ENCODE data around the gene LLCFC1. TPM values are rescaled to one million over a fixed set of nuclear protein-coding genes. Genes with fewer than 3 reads are reported as not detected.

The LLCFC1 gene
- total RNA-seq, 1 experiment from 2014 or later, result not detected

- CTCF ChIA-PET, result no interaction called here
- intact Hi-C loops (cut with micrococcal nuclease), result no loop called here
- ATAC-seq, result no peak
These were observed 12.1 kb upstream of the LLCFC1 start for GRCh38 chr7:142927085-142927745.

GRCh38 chr7:142927949-142928348, 11.3 kb upstream of the LLCFC1 start:
- ChIA-PET CTCF (no interaction called here), POLR2A (ENCODE audit: unreplicated experiment) (no interaction called here)
- TF ChIP-seq EZH2phosphoT487 (IDR thresholded peaks at IDR 0.05; ENCODE audit: borderline replicate concordance, low read length) (no peak), EZH2 (IDR thresholded peaks at IDR 0.05; ENCODE audit: low read length, unreplicated experiment) (no peak), CTCF (conservative IDR thresholded peaks at IDR 0.05; ENCODE audit: low read depth, low read length) (no peak)
- Histone ChIP-seq H3K4me1 (ENCODE audit: insufficient read depth, low read length) (no peaks in the 10 kb centered on the region), H3K4me3 (ENCODE audit: low read length) (no peak overlapping the region), H3K9ac (ENCODE audit: low read length) (no peak overlapping the region), H3K36me3 (ENCODE audit: low read depth, low read length) (no peaks in the 10 kb centered on the region), H4K20me1 (ENCODE audit: low read length) (no peaks in the 10 kb centered on the region), H3K9me3 (ENCODE audit: low read length) (no peaks in the 10 kb centered on the region), H3K27ac (ENCODE audit: low read length) (no peak overlapping the region), H3K4me2 (ENCODE audit: low read length) (no peak overlapping the region), H3K9me2 (replicated peaks; ENCODE audit: low read length) (no peaks in the 10 kb centered on the region), H3K79me2 (ENCODE audit: low read length) (no peaks in the 10 kb centered on the region), H3K27me3 (ENCODE audit: low read length) (peaks cover 38% of the 10 kb centered on the region), H2AFZ (ENCODE audit: low read length) (no peak overlapping the region), H3F3A (ENCODE audit: low read length, unreplicated experiment) (no peaks in the 10 kb centered on the region)
- DNase-seq (no peak), ATAC-seq (no peak)
- intact Hi-C loops (cut with micrococcal nuclease), result no loop called here
- no TSS peak for BruUV-seq (replicated peaks)

More at GRCh38 chr7:142927085-142927745, 12.1 kb upstream of the LLCFC1 start:
- TF ChIP-seq CTCF (conservative IDR thresholded peaks at IDR 0.05; ENCODE audit: low read depth, low read length) (no peak), EZH2phosphoT487 (IDR thresholded peaks at IDR 0.05; ENCODE audit: borderline replicate concordance, low read length) (no peak), EZH2 (IDR thresholded peaks at IDR 0.05; ENCODE audit: low read length, unreplicated experiment) (no peak)
- H3K4me2 ChIP-seq (ENCODE audit: low read length), result no peak overlapping the region
- no peaks in the 10 kb centered on the region for H3K79me2 ChIP-seq (ENCODE audit: low read length)
- no peaks in the 10 kb centered on the region for H3K9me3 ChIP-seq (ENCODE audit: low read length)
- H3F3A ChIP-seq (ENCODE audit: low read length, unreplicated experiment), result no peaks in the 10 kb centered on the region
- no peaks in the 10 kb centered on the region for H4K20me1 ChIP-seq (ENCODE audit: low read length)
- no TSS peak for BruUV-seq (replicated peaks)
- peaks cover 37% of the 10 kb centered on the region for H3K27me3 ChIP-seq (ENCODE audit: low read length)
- no peak overlapping the region for H3K27ac ChIP-seq (ENCODE audit: low read length)
- no peaks in the 10 kb centered on the region for H3K36me3 ChIP-seq (ENCODE audit: low read depth, low read length)
- H3K4me1 ChIP-seq (ENCODE audit: insufficient read depth, low read length), result no peaks in the 10 kb centered on the region
- DNase-seq, result no peak
- no peaks in the 10 kb centered on the region for H3K9me2 ChIP-seq (replicated peaks; ENCODE audit: low read length)
- no peak overlapping the region for H3K4me3 ChIP-seq (ENCODE audit: low read length)
- no peak overlapping the region for H3K9ac ChIP-seq (ENCODE audit: low read length)
- H2AFZ ChIP-seq (ENCODE audit: low read length), result no peak overlapping the region
- POLR2A ChIA-PET (ENCODE audit: unreplicated experiment), result no interaction called here

- Histone ChIP-seq H3K4me1 (ENCODE audit: insufficient read depth, low read length) (no peaks in the 10 kb centered on the region), H3K9ac (ENCODE audit: low read length) (no peak overlapping the region), H3K9me3 (ENCODE audit: low read length) (no peaks in the 10 kb centered on the region), H3K27me3 (ENCODE audit: low read length) (peaks cover 34% of the 10 kb centered on the region), H3K36me3 (ENCODE audit: low read depth, low read length) (no peaks in the 10 kb centered on the region), H3F3A (ENCODE audit: low read length, unreplicated experiment) (no peaks in the 10 kb centered on the region), H3K4me3 (ENCODE audit: low read length) (no peak overlapping the region), H3K9me2 (replicated peaks; ENCODE audit: low read length) (no peaks in the 10 kb centered on the region), H4K20me1 (ENCODE audit: low read length) (no peaks in the 10 kb centered on the region), H3K79me2 (ENCODE audit: low read length) (no peaks in the 10 kb centered on the region), H2AFZ (ENCODE audit: low read length) (no peak overlapping the region), H3K4me2 (ENCODE audit: low read length) (no peak overlapping the region), H3K27ac (ENCODE audit: low read length) (no peak overlapping the region)
- intact Hi-C loops (cut with micrococcal nuclease), result no loop called here
- TF ChIP-seq EZH2 (IDR thresholded peaks at IDR 0.05; ENCODE audit: low read length, unreplicated experiment), result no peak
- TF ChIP-seq EZH2phosphoT487 (IDR thresholded peaks at IDR 0.05; ENCODE audit: borderline replicate concordance, low read length), result no peak
- no peak for TF ChIP-seq CTCF (conservative IDR thresholded peaks at IDR 0.05; ENCODE audit: low read depth, low read length)
- no peak for ATAC-seq
- CTCF ChIA-PET, result no interaction called here
- POLR2A ChIA-PET (ENCODE audit: unreplicated experiment), result no interaction called here
- no TSS peak for BruUV-seq (replicated peaks)
- DNase-seq, result peak; percentile 6
These were observed 9.1 kb upstream of the LLCFC1 start for GRCh38 chr7:142930126-142930730.

All from PC-3 (cell line).